ENCODE data around the gene SCRN3.

The SCRN3 gene

GRCh38 chr2:174477759-174478158 lies 82.2 kb downstream of the SCRN3 start:
- Histone ChIP-seq H3K9me3 (ENCODE audit: control insufficient read depth, insufficient read depth, low read length) (no peaks in the 10 kb centered on the region), H3K27ac (ENCODE audit: low read length) (no peak overlapping the region), H3K27me3 (ENCODE audit: control insufficient read depth, insufficient read depth, low read length) (no peaks in the 10 kb centered on the region), H3K4me1 (ENCODE audit: control insufficient read depth, insufficient read depth, low read length) (no peaks in the 10 kb centered on the region), H3K4me3 (ENCODE audit: low read length) (no peak overlapping the region), H3K36me3 (ENCODE audit: control insufficient read depth, insufficient read depth, low read length) (no peaks in the 10 kb centered on the region)
- no peak for DNase-seq (ENCODE audit: low read depth, low spot score)
- WGBS (ENCODE audit: insufficient coverage, insufficient read length): no CpG with 5 or more reads among the region's 1 CpG
